H9 (cell line): ENCODE measurements around the gene ATRNL1. TPM values are rescaled to one million over a fixed set of nuclear protein-coding genes. Genes with fewer than 3 reads are reported as not detected.

Source experiments
- DNase-seq: peaks from one replicate; pipeline ENCODE4 v3.0.0-alpha.2; 2017
- H2AFZ ChIP-seq: one replicate; pipeline ENCODE4 v1.6.1; 2013; ENCODE audit warnings: mild to moderate bottlenecking, low read length, control low read depth, moderate library complexity
- H2AK5ac ChIP-seq: 2 replicates; pipeline ENCODE4 v1.6.1; 2013; ENCODE audit warnings: low read length, control low read depth, mixed read lengths; ENCODE audit not compliant: insufficient read length
- H2BK120ac ChIP-seq: one replicate; pipeline ENCODE4 v1.6.1; 2013; ENCODE audit warnings: low read depth, mild to moderate bottlenecking, low read length, control low read depth, inconsistent platforms; ENCODE audit not compliant: poor library complexity, severe bottlenecking
- H2BK12ac ChIP-seq: 2 replicates; pipeline ENCODE4 v1.6.1; 2013; ENCODE audit warnings: low read length, control low read depth, mixed read lengths, low read depth; ENCODE audit not compliant: insufficient read length
- H2BK15ac ChIP-seq: 2 replicates; pipeline ENCODE4 v1.6.1; 2013; ENCODE audit warnings: low read depth, low read length, control low read depth
- H2BK20ac ChIP-seq: one replicate; pipeline ENCODE4 v1.6.1; 2013; ENCODE audit warnings: low read depth, mild to moderate bottlenecking, low read length, control low read depth, inconsistent platforms; ENCODE audit not compliant: poor library complexity, severe bottlenecking
- H2BK5ac ChIP-seq: 2 replicates; pipeline ENCODE4 v1.6.1; 2013; ENCODE audit warnings: low read length, control low read depth, mixed read lengths; ENCODE audit not compliant: insufficient read length
- H3K14ac ChIP-seq: 2 replicates; pipeline ENCODE4 v1.6.1; 2013; ENCODE audit warnings: low read length, control low read depth; ENCODE audit not compliant: insufficient read depth
- H3K18ac ChIP-seq: 2 replicates; pipeline ENCODE4 v1.6.1; 2013; ENCODE audit warnings: low read depth, mild to moderate bottlenecking, mixed read lengths, low read length, control low read depth; ENCODE audit not compliant: insufficient read length
- H3K23ac ChIP-seq: 2 replicates; pipeline ENCODE4 v1.6.1; 2013; ENCODE audit warnings: low read length, control low read depth, mixed read lengths, low read depth; ENCODE audit not compliant: insufficient read length
- H3K23me2 ChIP-seq: 2 replicates; pipeline ENCODE4 v1.6.1; 2013; ENCODE audit warnings: low read depth, mild to moderate bottlenecking, mixed read lengths, low read length, control low read depth; ENCODE audit not compliant: insufficient read length, poor library complexity, severe bottlenecking
- H3K27ac ChIP-seq: 2 replicates; pipeline ENCODE4 v1.5.1; 2013; ENCODE audit warnings: low read length, control low read depth, mixed read lengths, low read depth; ENCODE audit not compliant: insufficient read length
- H3K27me3 ChIP-seq: 2 replicates; pipeline ENCODE4 v1.6.1; 2013; ENCODE audit warnings: low read length, control low read depth, inconsistent platforms; ENCODE audit not compliant: insufficient read depth
- H3K4ac ChIP-seq: 2 replicates; pipeline ENCODE4 v1.6.1; 2013; ENCODE audit warnings: low read depth, mild to moderate bottlenecking, control low read depth, inconsistent platforms, low read length, moderate library complexity
- H3K4me1 ChIP-seq: 2 replicates; pipeline ENCODE4 v1.6.1; 2013; ENCODE audit warnings: low read length, control low read depth, inconsistent platforms; ENCODE audit not compliant: insufficient read depth
- H3K4me2 ChIP-seq: 2 replicates; pipeline ENCODE4 v1.6.1; 2013; ENCODE audit warnings: low read length, control low read depth, mixed read lengths; ENCODE audit not compliant: insufficient read length, insufficient read depth
- H3K56ac ChIP-seq: 2 replicates; pipeline ENCODE4 v1.6.1; 2013; ENCODE audit warnings: low read depth, mild to moderate bottlenecking, mixed read lengths, low read length, control low read depth; ENCODE audit not compliant: insufficient read length
- H3K79me1 ChIP-seq: 2 replicates; pipeline ENCODE4 v1.6.1; 2013; ENCODE audit warnings: low read depth, mild to moderate bottlenecking, moderate library complexity, low read length, control low read depth, inconsistent platforms; ENCODE audit not compliant: insufficient read depth, poor library complexity, severe bottlenecking
- H3K79me2 ChIP-seq: 2 replicates; pipeline ENCODE4 v1.6.1; 2013; ENCODE audit warnings: low read length, control low read depth, inconsistent platforms; ENCODE audit not compliant: insufficient read depth
- H3K9ac ChIP-seq: 2 replicates; pipeline ENCODE4 v1.6.1; 2013; ENCODE audit warnings: low read length, control low read depth, mixed read lengths; ENCODE audit not compliant: insufficient read length; ENCODE audit errors: extremely low read depth
- H3K9me3 ChIP-seq: one replicate; pipeline ENCODE4 v1.6.1; 2013; ENCODE audit warnings: low read depth, low read length, inconsistent platforms; ENCODE audit not compliant: control insufficient read depth
- H3T11ph ChIP-seq: one replicate; pipeline ENCODE4 v1.6.1; 2013; ENCODE audit warnings: mild to moderate bottlenecking, low read length, control low read depth, inconsistent platforms
- H4K20me1 ChIP-seq: one replicate; pipeline ENCODE4 v1.6.1; 2013; ENCODE audit not compliant: control insufficient read depth, insufficient read length, insufficient read depth
- H4K5ac ChIP-seq: 2 replicates; pipeline ENCODE4 v1.6.1; 2013; ENCODE audit warnings: low read depth, mild to moderate bottlenecking, mixed read lengths, low read length, control low read depth; ENCODE audit not compliant: insufficient read length
- H4K8ac ChIP-seq: replicated peaks from 2 replicates; pipeline ENCODE4 v1.6.1; 2013; ENCODE audit warnings: low read length, control low read depth, mixed read lengths, low read depth; ENCODE audit not compliant: insufficient read length
- H4K91ac ChIP-seq: 2 replicates; pipeline ENCODE4 v1.6.1; 2013; ENCODE audit warnings: low read depth, mild to moderate bottlenecking, moderate library complexity, mixed read lengths, low read length, control low read depth; ENCODE audit not compliant: insufficient read length
- H3K27ac Mint-ChIP-seq, 3 experiments: 2 replicates in 2 of 3; 3 replicates in 1 of 3; pipeline ENCODE4 v1.8.0; 2020 to 2021; ENCODE audit warnings: mixed read lengths in 3 of 3, mild to moderate bottlenecking in 1 of 3, moderate library complexity in 1 of 3
- H3K27me3 Mint-ChIP-seq: 2 replicates; pipeline ENCODE4 v1.8.0; 2021; ENCODE audit warnings: low read depth, mild to moderate bottlenecking, moderate library complexity, mixed read lengths
- H3K36me3 Mint-ChIP-seq, 3 experiments: 2 replicates in 2 of 3; 3 replicates in 1 of 3; pipeline ENCODE4 v1.8.0; 2020 to 2021; ENCODE audit warnings: low read depth in 3 of 3, mixed read lengths in 3 of 3; ENCODE audit not compliant: insufficient read depth in 1 of 3
- H3K4me1 Mint-ChIP-seq, 2 experiments: 2 replicates each; pipeline ENCODE4 v1.8.0; 2020; ENCODE audit warnings: mixed read lengths in 2 of 2
- H3K4me3 Mint-ChIP-seq, 2 experiments: 2 replicates in 1 of 2; 3 replicates in 1 of 2; pipeline ENCODE4 v1.8.0; 2020 to 2021; ENCODE audit warnings: mild to moderate bottlenecking in 2 of 2, mixed read lengths in 2 of 2, moderate library complexity in 1 of 2
- H3K9me3 Mint-ChIP-seq, 2 experiments: 2 replicates in 1 of 2; 3 replicates in 1 of 2; pipeline ENCODE4 v1.8.0; 2020; ENCODE audit warnings: mild to moderate bottlenecking in 2 of 2, mixed read lengths in 2 of 2, moderate library complexity in 1 of 2
- WGBS: extraction: QIAGEN DNeasy Blood & Tissue Kit; methylation state at CpG from one replicate; pipeline ENCODE4 v1.1.7; 2013; ENCODE audit warnings: missing lambda C conversion rate, low lambda C conversion rate, mixed read lengths; ENCODE audit not compliant: insufficient read length; ENCODE audit errors: extremely low coverage; 5-methylcytosine and 5-hydroxymethylcytosine counted together
- total RNA-seq: library from RNA; stranded (reverse); gene quantifications from 2 replicates; pipeline ENCODE4 v1.2.1, GENCODE V29; 2021
- TF ChIP-seq, protein P1 (sequence below): fragments of 200-600 bp; sonication (generic); conservative IDR thresholded peaks from 3 replicates; pipeline ENCODE4 v1.8.0; 2021; ENCODE audit warnings: antibody characterized with exemption, mild to moderate bottlenecking

ATRNL1 gene
- total RNA-seq, 1 experiment from 2014 or later = 9.2 TPM

DNA sequence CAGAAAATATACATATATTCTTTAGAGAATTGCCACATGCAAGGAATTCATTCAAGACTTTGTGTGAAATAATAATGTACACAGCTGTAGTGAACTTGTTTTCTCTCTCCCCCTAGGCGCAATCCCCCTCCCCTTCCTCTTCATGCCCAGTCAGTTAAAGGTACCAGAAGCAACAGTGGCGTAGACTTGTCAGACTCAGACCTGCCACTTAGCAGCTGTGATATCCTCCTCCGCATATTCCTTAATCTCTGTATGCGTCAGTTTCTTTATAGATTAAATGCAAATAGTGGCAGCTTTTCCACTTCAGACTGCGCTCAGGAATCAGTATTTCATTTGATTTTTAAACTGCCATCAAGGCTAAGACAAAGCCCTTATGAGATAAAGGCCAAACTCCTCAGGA, 815.9 kb downstream of the ATRNL1 start:
- Histone ChIP-seq H4K8ac (no peak overlapping the region), H3K9ac (no peak overlapping the region), H3K4ac (no peak overlapping the region), H3K27me3 (no peaks in the 10 kb centered on the region), H3K23ac (no peak overlapping the region), H2BK5ac (no peak overlapping the region), H2BK20ac (no peak overlapping the region), H3K79me2 (no peaks in the 10 kb centered on the region), H2AK5ac (no peak overlapping the region), H4K20me1 (no peaks in the 10 kb centered on the region), H3K23me2 (no peaks in the 10 kb centered on the region), H3K4me2 (no peak overlapping the region), H2AFZ (no peak overlapping the region), H4K5ac (no peak overlapping the region), H3T11ph (no peak overlapping the region), H3K14ac (no peak overlapping the region), H2BK12ac (no peak overlapping the region), H3K9me3 (no peaks in the 10 kb centered on the region), H2BK120ac (no peak overlapping the region), H3K4me1 (no peaks in the 10 kb centered on the region), H3K27ac (no peak overlapping the region), H3K18ac (no peak overlapping the region), H3K79me1 (no peaks in the 10 kb centered on the region), H4K91ac (no peak overlapping the region), H3K56ac (no peak overlapping the region), H2BK15ac (no peak overlapping the region)
- no peaks in the 10 kb centered on the region for H3K36me3 Mint-ChIP-seq
- no peaks in the 10 kb centered on the region for H3K4me1 Mint-ChIP-seq
- no peak overlapping the region; a peak in 1 of 7 replicates for H3K27ac Mint-ChIP-seq
- no peaks in the 10 kb centered on the region for H3K27me3 Mint-ChIP-seq
- no CpG with 5 or more reads among the region's 5 CpGs for WGBS
- TF ChIP-seq, protein P1, sequence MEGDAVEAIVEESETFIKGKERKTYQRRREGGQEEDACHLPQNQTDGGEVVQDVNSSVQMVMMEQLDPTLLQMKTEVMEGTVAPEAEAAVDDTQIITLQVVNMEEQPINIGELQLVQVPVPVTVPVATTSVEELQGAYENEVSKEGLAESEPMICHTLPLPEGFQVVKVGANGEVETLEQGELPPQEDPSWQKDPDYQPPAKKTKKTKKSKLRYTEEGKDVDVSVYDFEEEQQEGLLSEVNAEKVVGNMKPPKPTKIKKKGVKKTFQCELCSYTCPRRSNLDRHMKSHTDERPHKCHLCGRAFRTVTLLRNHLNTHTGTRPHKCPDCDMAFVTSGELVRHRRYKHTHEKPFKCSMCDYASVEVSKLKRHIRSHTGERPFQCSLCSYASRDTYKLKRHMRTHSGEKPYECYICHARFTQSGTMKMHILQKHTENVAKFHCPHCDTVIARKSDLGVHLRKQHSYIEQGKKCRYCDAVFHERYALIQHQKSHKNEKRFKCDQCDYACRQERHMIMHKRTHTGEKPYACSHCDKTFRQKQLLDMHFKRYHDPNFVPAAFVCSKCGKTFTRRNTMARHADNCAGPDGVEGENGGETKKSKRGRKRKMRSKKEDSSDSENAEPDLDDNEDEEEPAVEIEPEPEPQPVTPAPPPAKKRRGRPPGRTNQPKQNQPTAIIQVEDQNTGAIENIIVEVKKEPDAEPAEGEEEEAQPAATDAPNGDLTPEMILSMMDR = no peak
- no peak for DNase-seq
- H3K9me3 Mint-ChIP-seq = no peaks in the 10 kb centered on the region
- no peak overlapping the region for H3K4me3 Mint-ChIP-seq
